MCF 10A (cell line): Measurements from ENCODE around the gene GPANK1. TPM values are rescaled to one million over a fixed set of nuclear protein-coding genes. Genes with fewer than 3 reads are reported as not detected.
A peak's percentile ranks its signal among the peaks of the same experiment; 100 is the strongest.

Source experiments
- BruUV-seq: library from RNA; stranded (reverse); fragments of 400-500 nt; replicated peaks from 2 replicates; lab custom pipeline; 2021; lab: Mats Ljungman, UMichigan
- CTCF ChIA-PET: fragments of 300-600 bp; sonication (Branson Sonifier 250); formaldehyde crosslinking; extraction: SDS; loops from one replicate; lab custom pipeline; 2021; ENCODE audit warnings: antibody characterized with exemption, inconsistent platforms; lab: Yijun Ruan, JAX
- POLR2A ChIA-PET: fragments of 300-600, 350-650 bp; sonication (Branson Sonifier 250); formaldehyde crosslinking; extraction: SDS; loops from one replicate; lab custom pipeline; 2020; ENCODE audit warnings: antibody characterized with exemption, inconsistent platforms; lab: Yijun Ruan, JAX
- DNase-seq: peaks from one replicate; pipeline ENCODE4 v3.0.0-alpha.2; 2018; ENCODE audit not compliant: unreplicated experiment
- H3K27ac Mint-ChIP-seq: one replicate; pipeline ENCODE4 v1.8.0; 2022; ENCODE audit warnings: mild to moderate bottlenecking, low read depth, mixed read lengths; ENCODE audit not compliant: unreplicated experiment
- H3K27me3 Mint-ChIP-seq: one replicate; pipeline ENCODE4 v1.8.0; 2022; ENCODE audit warnings: mixed read lengths; ENCODE audit not compliant: insufficient read depth, unreplicated experiment
- H3K36me3 Mint-ChIP-seq: one replicate; pipeline ENCODE4 v1.8.0; 2022; ENCODE audit warnings: mild to moderate bottlenecking, moderate library complexity, mixed read lengths; ENCODE audit not compliant: insufficient read depth, unreplicated experiment
- H3K4me1 Mint-ChIP-seq: one replicate; pipeline ENCODE4 v1.8.0; 2022; ENCODE audit warnings: mixed read lengths; ENCODE audit not compliant: insufficient read depth, unreplicated experiment
- H3K4me3 Mint-ChIP-seq: one replicate; pipeline ENCODE4 v1.8.0; 2022; ENCODE audit warnings: mild to moderate bottlenecking, moderate library complexity, mixed read lengths; ENCODE audit not compliant: unreplicated experiment
- H3K9me3 Mint-ChIP-seq: one replicate; pipeline ENCODE4 v1.8.0; 2022; ENCODE audit warnings: mixed read lengths; ENCODE audit not compliant: unreplicated experiment
- intact Hi-C: fragments of 100-400 bp; cut with micrococcal nuclease; formaldehyde crosslinking; loops from 2 replicates; pipeline ENCODE4 v1.14.1; 2022
- total RNA-seq: library from RNA; stranded (reverse); gene quantifications from 2 replicates; pipeline ENCODE4 v1.2.3, GENCODE V29; 2022
- TF ChIP-seq, protein P1 (sequence below): fragments of 200-600 bp; IDR thresholded peaks from one replicate; pipeline ENCODE4 v1.8.0; 2022; ENCODE audit warnings: antibody characterized with exemption, mild to moderate bottlenecking; ENCODE audit not compliant: unreplicated experiment

GPANK1 gene
- total RNA-seq, 1 experiment from 2014 or later: 13.0 TPM

DNA sequence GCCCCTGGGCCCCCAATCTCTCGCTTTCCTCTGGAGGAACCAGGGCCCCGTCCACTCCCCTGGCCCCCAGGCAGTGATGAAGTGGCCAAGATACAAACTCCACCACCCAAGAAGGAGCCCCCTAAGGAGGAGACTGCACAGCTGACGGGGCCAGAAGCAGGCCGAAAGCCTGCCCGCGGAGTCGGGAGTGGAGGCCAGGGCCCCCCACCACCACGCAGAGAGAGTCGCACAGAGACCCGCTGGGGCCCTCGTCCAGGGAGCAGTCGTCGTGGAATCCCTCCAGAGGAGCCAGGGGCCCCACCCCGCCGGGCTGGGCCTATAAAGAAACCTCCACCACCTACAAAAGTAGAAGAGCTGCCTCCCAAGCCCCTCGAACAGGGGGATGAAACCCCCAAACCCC lies 33.6 kb downstream of the GPANK1 start:
- CTCF ChIA-PET: interaction anchor here (0.8 kb wide), 1 partner anchor 467 kb away, joined by 4 read pairs; no protein-coding TSS in a partner anchor
- Mint-ChIP-seq H3K27me3 (no peaks in the 10 kb centered on the region), H3K36me3 (peaks cover 100% of the 10 kb centered on the region), H3K4me1 (no peaks in the 10 kb centered on the region), H3K9me3 (no peaks in the 10 kb centered on the region), H3K4me3 (no peak overlapping the region), H3K27ac (no peak overlapping the region)
- TF ChIP-seq, protein P1, sequence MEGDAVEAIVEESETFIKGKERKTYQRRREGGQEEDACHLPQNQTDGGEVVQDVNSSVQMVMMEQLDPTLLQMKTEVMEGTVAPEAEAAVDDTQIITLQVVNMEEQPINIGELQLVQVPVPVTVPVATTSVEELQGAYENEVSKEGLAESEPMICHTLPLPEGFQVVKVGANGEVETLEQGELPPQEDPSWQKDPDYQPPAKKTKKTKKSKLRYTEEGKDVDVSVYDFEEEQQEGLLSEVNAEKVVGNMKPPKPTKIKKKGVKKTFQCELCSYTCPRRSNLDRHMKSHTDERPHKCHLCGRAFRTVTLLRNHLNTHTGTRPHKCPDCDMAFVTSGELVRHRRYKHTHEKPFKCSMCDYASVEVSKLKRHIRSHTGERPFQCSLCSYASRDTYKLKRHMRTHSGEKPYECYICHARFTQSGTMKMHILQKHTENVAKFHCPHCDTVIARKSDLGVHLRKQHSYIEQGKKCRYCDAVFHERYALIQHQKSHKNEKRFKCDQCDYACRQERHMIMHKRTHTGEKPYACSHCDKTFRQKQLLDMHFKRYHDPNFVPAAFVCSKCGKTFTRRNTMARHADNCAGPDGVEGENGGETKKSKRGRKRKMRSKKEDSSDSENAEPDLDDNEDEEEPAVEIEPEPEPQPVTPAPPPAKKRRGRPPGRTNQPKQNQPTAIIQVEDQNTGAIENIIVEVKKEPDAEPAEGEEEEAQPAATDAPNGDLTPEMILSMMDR: no peak
- intact Hi-C loops: no loop called here
- BruUV-seq: TSS peak; percentile 19
- DNase-seq: no peak
- POLR2A ChIA-PET: no interaction called here

DNA sequence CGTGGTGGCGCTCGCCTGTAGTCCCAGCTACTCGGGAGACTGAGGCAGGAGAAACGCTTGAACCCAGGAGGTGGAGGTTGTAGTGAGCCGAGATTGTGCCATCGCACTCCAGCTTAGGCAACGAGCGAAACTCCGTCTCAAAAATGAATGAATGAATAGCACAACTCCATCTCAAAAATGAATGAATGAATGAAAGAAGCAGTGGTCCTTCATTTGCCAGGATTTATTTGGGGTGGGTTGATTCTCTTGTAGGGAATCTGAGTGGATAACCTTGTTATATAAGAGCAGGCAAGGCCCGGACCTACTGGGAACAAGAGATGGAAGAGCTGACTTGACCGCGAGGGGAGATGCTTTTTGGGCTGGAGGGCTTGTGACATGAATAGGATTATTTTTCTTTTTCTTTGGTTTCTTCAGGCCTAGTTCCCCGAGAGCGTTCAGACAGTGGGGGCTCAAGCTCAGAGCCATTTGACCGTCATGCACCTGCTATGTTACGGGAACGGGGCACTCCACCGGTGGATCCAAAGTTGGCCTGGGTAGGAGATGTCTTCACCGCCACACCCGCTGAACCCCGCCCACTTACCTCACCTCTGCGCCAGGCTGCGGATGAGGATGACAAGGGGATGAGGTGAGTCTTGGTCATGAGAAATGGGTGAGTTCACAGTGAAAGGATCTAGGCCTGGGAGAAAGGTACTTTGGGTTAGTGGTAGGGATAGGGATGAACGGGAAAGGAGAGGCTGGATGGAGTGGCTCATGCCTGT lies 34.4 kb downstream of the GPANK1 start:
- intact Hi-C loops: no loop called here
- no peak overlapping the region for H3K4me3 Mint-ChIP-seq
- no TSS peak for BruUV-seq
- no peaks in the 10 kb centered on the region for H3K4me1 Mint-ChIP-seq
- H3K27me3 Mint-ChIP-seq: no peaks in the 10 kb centered on the region
- H3K9me3 Mint-ChIP-seq: no peaks in the 10 kb centered on the region
- peaks cover 100% of the 10 kb centered on the region for H3K36me3 Mint-ChIP-seq
- DNase-seq: no peak
- TF ChIP-seq, protein P1: no peak
- CTCF ChIA-PET: no interaction called here
- no peak overlapping the region for H3K27ac Mint-ChIP-seq
- POLR2A ChIA-PET: no interaction called here

DNA sequence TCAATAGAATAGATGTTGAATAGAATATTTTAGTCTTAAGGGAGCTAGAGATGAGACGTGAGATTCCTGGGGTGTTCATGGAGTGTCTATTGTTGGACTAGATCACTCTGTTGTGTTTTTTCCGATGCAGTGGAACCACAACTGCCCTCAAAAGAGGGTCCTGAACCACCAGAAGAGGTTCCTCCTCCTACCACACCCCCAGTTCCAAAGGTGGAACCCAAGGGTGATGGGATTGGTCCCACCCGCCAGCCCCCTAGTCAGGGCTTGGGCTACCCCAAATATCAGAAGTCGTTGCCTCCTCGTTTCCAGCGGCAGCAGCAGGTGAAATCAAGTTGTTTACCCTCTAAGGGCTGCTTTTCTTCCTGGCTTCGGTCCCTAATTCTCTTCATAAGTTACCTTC lies 35.8 kb downstream of the GPANK1 start:
- H3K9me3 Mint-ChIP-seq: no peaks in the 10 kb centered on the region
- no peak for DNase-seq
- CTCF ChIA-PET: no interaction called here
- peaks cover 100% of the 10 kb centered on the region for H3K36me3 Mint-ChIP-seq
- intact Hi-C loops: no loop called here
- no peak overlapping the region for H3K27ac Mint-ChIP-seq
- H3K4me1 Mint-ChIP-seq: no peaks in the 10 kb centered on the region
- H3K27me3 Mint-ChIP-seq: no peaks in the 10 kb centered on the region
- no TSS peak for BruUV-seq
- TF ChIP-seq, protein P1: no peak
- no peak overlapping the region for H3K4me3 Mint-ChIP-seq
- POLR2A ChIA-PET: interaction anchor here (0.5 to 1.0 kb wide), 2 partner anchors 23 to 107 kb away, joined by 3 to 4 read pairs; partner anchors contain the start of gene BAG6

DNA sequence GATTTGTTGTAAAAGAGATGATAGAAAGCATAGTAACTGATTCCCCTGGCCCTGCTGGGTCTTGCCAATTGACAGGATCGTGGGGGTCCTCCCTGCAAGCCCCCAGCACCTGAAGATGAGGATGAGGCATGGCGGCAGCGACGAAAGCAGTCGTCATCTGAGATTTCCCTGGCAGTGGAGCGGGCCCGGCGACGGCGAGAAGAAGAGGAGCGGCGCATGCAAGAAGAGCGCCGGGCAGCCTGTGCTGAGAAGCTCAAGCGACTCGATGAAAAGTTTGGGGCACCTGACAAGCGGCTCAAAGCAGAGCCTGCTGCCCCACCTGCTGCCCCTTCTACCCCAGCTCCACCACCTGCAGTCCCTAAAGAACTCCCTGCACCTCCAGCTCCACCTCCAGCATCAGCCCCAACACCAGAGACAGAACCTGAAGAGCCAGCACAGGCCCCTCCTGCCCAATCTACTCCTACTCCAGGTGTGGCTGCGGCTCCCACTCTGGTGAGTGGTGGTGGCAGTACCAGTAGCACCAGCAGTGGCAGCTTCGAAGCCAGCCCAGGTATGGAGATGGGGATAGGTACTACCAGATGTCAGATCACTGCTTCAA lies 37.0 kb downstream of the GPANK1 start:
- Mint-ChIP-seq H3K36me3 (peaks cover 100% of the 10 kb centered on the region), H3K4me3 (no peak overlapping the region), H3K27ac (peak overlapping the region; percentile 60), H3K27me3 (no peaks in the 10 kb centered on the region), H3K4me1 (peaks cover 2% of the 10 kb centered on the region), H3K9me3 (no peaks in the 10 kb centered on the region)
- TF ChIP-seq, protein P1: no peak
- no TSS peak for BruUV-seq
- POLR2A ChIA-PET: interaction anchor here (1.0 to 8.0 kb wide), 2 partner anchors 11 to 24 kb away, joined by 4 to 50 read pairs; partner anchors contain the start of gene BAG6
- DNase-seq: no peak
- intact Hi-C loops: no loop called here
- CTCF ChIA-PET: interaction anchor here (0.7 to 0.9 kb wide), 2 partner anchors 13 to 49 kb away, joined by 3 read pairs; no protein-coding TSS in a partner anchor
